Activated naive CD4-positive, alpha-beta T cell treated with anti-CD3 and anti-CD28 coated beads, Interleukin-2, amount 50 U/mL, for 16 hours (primary cell): Measurements from ENCODE around the gene MCF2L.

Source experiments
- DNase-seq: peaks from one replicate; pipeline ENCODE4 v3.0.0-alpha.2; 2020

MCF2L gene

DNA sequence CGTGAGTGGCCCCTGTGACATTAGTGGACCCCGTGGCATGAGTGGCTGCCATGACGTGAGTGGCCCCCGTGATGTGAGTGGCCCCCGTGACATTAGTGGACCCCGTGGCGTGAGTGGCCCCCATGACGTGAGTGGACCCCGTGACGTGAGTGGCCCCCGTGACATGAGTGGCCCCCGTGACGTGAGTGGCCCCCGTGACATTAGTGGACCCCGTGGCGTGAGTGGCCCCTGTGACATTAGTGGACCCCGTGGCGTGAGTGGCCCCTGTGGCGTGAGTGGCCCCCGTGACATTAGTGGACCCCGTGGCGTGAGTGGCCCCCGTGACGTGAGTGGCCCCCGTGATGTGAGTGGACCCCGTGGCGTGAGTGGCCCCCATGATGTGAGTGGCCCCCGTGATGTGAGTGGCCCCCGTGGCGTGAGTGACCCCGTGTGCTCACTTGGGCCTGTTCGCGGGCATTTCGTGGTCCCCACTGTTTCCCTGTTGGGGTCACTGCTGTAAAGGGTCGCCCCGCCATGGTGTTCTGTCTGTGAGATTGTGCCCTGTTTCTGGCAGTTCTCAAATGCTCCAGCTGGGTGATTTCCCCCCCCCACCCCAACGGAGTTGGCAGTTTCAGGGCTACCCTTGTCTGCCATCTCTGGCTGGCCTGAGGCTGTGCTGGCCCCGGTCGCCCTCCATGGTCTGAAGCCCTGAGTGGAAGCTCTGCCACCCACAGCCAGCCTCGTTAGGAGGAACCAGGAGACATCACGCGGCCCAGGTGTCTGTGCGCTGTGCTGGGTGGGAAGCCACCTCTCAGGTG, 64.2 kb downstream of the MCF2L start:
- no peak for DNase-seq

DNA sequence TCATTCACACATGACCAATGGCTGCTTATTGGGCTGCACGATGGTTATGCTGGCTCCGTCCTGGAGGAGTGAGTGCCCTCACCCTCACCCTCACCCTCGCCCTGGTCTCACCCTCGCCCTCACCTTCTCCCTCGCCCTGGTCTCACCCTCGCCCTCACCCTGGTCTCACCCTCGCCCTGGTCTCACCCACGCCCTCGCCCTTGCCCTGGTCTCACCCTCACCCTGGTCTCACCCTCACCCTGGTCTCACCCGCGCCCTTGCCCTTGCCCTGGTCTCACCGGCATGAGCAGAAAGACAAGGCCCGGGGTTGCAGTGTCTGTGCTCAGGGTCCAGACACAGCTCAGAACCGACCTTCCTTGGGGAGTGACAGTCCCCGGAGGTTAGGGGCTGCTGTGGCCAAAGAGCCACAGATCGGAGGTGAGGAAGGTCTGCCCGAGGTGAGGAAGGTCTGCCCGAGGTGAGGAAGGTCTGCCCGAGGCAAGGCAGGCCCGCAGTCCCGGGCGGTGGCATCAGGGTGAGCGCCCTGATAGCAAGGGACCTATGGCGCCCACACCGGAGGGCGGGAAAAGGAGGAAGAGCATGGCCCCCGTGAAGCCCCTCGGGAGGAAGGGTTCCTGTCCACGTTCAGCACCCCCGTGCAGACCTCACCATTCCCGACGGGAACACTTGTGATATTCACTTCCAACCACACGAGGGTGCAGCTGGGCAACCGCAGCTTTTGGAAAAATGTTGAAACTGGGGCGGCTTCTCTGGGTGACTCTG, 65.6 kb downstream of the MCF2L start:
- no peak for DNase-seq

DNA sequence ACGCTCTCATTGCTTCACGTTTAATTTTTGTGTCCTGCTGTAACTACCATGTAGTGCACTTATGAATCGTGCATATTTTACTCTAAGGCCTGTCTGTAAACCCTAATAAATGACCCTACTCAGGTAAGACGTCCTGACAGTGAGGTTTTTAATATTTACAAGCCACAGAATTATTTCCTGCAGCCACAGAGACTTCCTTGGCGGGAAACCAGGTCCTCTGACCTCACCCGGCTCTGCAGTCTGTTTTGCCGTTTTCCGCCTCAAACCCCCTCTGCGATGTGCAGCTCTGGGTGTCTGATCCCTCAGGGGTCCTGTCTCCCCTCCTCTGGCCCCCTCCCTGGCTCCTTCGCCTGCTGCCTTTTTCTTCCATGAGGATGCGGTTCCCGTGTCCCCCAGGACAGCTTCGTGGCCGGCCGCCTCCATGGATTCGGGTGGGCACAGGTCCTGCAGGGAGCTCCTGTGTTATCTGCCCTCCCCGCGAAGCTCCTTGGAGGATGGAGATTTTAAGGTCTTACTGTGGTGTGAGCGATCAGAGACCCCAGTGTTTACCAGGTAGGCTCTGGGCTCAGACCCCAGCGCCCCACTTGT, 66.3 kb downstream of the MCF2L start:
- no peak for DNase-seq

DNA sequence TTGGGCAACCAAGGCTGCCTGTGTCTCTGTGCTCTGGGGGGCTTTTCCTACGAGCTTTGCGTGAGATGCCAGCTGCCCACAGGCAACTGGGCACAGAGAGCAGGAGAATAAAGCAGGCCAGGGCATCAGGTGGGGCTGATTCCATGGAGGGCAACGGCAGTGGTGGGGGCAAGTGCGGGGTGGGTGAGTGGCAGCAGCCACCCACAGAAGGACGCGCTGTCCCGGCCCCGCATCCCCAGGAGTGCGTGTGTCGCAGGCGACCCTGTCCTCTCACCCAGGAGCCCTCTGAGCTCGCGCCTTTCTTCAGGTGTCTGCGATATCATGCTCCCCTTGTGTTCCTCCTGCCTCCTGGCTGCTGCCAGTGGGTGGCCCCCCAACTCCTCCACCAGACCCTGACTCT, 67.4 kb downstream of the MCF2L start:
- no peak for DNase-seq

DNA sequence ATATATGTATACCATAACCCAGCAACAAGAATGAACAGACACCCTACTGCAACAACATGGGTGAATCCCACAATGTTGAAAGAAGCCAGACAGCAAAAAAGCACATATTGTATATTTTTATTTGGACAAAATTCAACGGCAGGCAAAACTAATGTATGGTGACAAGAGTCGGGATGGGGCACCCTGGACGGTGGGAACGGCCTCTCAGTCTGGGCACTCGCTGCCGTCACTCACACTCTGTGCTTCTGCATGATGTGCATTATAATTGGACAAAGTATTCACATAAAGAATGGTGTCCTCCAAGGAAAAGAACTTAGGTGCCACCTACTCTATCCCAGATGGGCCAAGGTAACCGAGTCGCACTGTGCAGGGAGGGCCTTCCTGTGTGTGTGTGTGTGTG, 71.0 kb downstream of the MCF2L start:
- DNase-seq, result no peak

DNA sequence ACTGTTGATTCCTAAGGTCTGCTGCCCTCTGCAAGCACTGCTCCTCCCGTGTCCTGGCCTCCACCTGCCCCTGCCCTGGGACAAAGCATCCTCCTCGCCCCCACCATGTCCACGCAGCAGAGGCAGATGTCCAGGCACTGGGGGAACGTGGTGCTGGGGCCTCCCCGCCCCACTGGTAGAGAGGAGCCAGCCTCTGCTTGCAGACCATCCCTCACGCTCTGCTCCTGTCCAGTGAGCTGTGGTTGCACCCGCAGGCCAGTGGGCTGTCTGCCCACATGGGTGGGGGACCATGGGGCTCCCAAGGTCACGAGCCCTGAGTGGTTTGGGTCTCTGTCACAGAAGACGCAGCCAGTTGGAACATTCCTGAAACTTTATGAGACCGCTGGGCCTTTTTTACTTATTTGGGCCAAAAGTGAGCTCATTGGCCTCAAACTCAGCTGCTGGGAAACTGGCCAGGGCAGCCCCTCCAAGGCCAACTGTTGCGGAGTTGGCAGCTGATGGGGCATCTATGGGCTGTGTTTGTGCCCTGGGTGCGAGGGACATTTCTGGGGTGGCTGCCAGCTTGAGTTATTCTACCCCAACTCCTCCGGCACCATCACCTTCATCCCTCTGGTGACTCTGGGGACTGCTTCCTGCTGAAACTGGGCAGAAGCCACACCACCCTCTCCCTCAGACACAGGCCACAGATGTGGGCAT, 71.7 kb downstream of the MCF2L start:
- no peak for DNase-seq

DNA sequence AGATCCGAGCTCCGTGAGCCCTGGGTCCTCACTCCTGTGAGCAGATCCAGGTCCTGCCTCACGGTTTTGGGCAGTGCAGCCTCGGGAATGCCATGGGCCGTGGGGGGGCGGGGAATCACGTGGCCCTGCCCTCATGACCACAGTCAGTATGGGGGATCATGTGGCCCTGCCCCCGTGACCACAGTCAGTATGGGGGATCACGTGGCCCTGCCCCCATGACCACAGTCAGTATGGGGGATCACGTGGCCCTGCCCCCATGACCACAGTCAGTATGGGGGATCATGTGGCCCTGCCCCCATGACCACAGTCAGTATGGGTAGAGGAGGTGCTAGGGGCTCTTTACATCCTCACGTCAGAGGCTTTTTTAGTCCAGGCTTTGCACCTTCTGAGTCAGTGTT, 72.3 kb downstream of the MCF2L start:
- DNase-seq, result no peak

DNA sequence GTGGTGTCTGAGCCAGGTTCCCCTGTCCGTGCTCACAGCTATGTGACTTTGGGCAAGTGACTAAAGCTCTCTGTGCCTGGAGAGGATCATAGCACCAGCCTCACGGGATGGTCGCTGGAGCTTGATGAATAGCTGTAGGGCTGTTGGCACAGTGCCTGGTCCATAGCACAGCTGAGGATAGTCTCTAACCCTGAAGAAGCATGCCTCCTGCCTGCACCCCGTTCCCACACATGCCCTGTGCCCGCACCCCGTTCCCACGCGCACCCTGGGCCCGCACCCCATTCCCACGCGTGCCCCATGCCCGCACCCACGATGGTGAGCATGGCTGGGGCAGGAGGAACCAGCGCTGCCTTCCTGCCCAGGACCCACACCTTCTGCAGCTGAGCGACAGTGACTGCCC, 72.9 kb downstream of the MCF2L start:
- DNase-seq, result no peak

DNA sequence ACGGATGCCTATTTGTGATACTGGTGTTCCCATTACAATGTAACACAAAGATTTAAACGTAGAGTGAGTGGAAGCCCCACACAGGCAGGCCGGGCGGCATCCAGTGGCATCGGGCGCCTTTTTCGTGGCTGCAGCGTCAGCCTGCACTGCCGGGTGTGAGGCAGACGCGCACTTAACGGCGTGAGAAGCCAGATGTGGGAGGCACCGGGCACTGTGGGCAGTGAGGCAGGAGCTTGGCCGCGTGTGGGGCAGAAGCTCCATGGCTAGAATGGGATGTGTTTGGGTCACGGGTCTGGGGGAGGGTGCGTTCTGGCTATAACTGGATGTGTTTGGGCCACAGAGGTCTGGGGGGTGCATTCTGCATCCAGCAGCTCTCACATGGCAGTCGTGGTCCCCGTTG, 73.4 kb downstream of the MCF2L start:
- no peak for DNase-seq

DNA sequence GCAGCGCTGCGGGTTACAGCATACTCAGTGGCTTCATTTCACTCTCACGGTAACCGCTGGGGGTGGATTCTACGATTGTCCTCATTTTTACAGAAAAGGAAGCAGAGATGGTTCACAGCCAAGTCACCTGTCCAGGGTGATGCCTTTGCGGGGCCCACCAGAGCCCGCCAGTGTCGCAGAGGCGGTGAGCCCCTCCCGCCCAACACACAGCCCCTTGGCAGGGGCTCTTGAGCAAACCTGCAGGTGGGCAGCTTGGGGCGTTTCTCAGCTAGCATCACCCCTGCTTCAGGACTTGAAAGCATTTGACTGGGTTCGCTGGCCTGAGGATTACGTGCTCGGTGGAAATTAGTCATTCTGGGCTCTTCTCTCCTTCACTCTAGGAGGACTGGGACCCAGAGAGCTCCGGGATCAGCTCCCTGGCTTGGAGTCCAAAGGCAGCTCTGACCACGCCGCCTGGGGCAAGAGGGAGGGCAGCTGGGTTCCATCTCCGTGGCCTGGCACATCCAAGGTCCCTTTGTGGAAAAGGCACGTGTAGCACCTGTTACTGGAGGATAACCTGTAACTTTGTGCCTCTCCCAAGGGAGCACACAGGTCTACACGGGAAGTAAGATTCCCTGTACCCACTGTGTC, 74.1 kb downstream of the MCF2L start:
- no peak for DNase-seq

DNA sequence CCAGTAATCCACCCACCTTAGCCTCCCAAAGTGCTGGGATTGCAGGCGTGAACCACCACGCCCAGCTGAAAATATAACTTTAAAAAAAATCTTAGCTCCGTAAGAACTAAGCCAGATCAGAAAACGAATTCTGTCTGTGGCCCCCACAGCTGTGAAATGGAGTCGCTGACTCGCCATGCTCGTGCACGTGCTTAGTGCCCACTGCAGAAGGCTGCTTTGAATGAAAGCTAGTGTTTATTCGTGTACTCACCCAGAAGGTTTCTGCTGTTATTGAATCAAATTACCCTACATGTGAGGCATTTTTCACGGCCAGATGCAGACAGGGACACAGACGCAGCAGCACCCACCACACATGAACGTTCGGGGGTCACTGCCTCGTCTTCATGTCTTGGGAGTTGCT, 74.9 kb downstream of the MCF2L start:
- no peak for DNase-seq

DNA sequence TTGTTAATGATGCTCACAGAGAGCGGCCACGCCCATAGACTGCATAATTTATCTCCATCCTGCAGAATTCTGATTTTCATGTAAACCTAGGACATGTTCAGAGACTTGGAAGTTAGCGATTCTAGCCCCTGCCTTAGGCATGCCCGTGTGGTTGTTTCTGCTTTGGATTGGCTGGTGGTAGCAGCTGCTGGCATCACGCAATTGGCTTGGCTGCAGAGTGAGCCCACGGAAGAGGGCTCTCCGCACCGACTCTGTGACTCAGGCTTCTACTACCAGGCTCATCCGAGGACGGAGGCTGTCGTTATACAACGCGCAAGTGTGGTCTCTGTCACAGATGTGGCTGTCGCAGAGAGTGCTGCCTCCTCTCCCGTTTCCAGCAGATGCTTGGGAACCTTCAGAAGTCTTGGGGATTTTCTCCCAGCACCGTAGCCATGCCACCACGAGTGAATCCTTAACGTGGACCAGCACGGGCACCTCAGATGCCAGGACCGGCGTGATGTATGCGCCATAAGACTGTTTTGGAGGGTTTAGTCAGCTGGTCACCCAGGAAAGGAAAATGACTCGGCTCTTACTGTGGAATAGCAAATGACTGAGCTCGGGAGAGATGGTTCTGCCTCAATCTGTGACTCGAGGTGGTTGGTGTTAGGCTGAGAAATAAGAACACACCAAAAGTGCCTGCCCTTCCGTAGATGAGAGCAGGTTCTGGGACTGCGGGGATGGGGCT, 75.5 kb downstream of the MCF2L start:
- no peak for DNase-seq

DNA sequence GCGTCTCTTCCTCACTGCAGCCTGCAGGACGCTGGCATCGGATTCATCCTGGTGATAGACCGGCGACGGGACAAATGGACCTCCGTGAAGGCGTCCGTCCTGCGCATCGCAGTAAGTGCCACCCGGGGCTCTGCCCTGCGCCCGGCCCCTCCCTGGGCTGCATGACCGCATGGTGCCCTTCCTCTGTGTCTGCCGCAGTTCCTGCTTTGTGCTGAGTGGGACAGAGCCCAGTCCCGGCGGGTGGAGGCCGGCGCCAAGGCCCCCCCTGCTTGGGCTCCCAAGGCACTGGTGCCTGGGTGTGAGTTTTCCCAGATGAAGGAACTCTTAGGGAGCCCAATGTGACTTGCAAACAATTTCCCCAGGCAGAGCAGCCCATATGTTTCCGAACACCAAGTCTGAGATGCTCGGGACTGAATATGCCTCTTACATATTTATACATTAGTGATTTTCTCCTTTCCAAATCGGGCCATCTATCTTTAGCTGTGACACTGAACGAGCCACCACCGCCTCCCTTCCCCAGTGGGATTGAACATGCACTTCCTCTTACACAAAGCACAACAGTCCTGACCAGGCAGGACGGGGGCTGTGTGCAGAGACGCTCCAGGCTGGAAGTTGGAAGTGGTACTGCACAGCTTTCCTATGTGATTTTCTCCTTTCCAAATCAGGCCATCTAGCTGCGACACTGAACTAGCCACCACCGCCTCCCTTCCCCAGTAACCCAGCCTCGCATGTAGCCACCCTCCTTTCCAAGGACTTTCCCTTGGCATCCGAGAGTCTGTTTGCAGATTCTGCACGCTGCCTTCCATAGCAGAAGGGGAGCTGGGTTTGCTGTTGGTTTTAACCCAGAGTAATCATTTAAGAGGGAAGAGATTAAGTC, 76.5 kb downstream of the MCF2L start:
- no peak for DNase-seq

DNA sequence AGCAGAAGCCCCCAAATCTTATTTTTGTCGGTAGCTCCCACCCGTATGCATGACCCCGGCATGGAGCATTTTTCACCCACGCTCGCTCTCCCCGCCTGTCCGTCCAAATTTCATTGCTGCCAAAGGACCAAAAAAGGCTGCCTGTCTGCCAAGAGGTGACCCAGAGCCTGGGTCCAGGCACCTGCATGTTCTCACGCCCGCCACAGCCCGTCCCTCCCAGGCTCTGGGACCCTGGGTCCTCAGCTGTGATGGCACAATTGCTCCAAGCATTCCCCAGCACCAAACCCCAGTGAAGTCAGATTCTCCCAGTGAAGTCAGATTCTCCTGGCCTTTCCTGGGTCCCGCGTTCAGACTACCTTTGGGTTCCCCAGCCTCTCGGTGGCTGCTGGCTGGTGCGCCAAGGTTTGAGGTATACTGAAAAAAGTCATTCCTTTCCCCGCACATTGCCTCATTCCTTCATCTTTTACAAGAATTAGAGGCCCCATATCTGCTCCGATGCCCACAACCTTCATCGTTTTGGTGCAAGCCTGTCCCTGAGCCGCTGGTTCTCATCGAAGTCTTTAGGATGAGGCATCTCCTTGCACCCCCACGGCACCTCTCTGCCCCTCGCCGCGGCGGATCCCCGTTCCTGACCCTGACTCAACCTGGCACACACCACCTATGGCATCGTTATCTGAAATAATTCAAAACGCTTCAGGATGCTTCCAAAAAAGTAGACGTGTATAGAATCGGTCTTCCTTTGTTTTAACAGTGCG, 77.3 kb downstream of the MCF2L start:
- no peak for DNase-seq

DNA sequence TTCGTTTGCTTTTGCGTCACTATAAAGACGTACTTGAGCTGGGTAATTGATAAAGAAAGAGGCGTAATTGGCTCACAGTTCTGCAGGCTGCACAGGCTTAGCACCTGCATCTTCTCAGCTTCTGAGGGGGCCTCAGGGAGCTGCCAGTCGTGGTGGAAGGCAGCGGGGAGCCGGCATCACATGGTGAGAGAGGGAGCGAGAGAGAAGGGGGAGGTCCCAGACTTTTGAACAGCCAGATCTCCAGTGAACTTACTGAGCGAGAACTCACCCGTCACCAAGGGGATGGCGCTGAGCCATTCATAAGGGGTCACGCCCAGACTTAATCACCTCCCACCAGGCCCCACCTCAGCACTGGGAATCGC, 77.8 kb downstream of the MCF2L start:
- no peak for DNase-seq

DNA sequence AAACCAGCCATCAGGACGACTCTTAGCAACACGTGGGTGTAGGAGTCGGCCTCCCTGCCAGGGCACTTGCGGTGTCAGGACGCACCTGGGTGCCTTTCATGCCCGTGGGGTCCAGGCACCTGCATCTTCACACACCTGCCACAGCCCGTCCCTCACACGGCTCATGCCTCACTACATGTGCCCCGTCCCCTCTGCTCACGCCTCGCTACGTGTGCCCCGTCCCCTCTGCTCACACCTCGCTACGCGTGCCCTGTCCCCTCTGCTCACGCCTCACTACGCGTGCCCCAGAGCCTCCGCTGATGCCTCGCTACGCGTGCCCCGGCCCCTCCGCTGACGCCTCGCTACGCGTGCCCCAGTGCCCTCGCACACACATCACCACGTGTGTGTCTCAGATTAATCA, 78.6 kb downstream of the MCF2L start:
- DNase-seq, result no peak

DNA sequence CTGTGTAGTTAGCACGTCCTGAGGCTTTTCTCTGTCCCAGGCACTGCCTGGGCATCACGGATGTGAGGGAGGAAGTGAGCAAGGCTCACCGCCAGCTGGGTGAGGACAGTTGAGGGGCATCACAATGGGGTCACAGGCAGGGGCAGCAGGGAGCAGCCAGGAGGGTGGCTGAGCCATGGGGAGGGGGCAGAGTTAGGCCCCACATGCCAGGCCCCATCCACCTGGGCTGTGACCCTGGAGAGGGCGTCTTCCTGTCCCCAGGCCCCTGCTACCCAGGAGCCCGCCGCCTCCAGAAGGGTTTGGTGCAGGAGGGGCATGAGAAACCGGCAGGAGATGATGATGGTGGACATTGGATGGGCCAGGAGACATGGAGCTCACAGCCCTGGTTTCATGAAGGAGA, 79.8 kb downstream of the MCF2L start:
- DNase-seq, result no peak

DNA sequence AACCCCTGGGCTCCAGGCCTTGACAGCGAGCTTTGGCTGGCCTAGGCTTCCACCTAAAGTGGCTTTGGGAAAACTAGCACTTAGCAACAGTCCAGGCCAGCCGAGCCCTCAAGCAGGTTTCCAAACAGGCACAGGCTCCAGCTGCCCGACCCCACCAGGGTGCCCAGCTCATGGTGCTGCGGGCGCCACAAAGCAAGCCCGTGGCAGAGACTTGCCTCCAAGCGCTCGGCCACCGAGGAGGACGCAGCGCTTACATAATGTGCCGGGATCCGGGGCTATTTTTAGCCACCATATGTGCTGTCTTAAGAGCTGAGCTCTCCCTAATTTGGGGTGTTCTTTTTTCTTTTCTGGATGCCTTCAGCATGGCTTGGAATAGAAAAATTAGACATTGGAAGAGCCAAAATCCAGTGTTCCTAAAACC, 80.5 kb downstream of the MCF2L start:
- DNase-seq, result no peak

DNA sequence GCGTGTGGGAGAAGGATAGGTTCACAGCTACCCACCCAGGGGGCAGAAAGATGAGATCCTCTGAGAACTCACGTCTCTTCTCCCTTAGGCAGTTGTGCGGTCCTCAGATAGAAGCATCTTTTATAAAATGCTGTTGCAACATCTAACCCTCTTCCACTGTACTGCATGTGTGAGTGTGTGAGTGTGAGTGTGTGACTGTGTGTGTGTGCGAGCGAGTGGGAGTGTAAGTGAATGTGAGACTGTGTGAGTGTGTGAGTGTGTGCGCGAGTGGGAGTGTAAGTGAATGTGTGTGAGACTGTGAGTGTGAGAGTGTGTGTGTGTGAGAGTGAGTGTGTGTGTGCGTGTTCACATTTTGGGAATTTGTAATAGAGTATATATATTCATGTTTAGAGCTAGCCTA, 81.0 kb downstream of the MCF2L start:
- no peak for DNase-seq

DNA sequence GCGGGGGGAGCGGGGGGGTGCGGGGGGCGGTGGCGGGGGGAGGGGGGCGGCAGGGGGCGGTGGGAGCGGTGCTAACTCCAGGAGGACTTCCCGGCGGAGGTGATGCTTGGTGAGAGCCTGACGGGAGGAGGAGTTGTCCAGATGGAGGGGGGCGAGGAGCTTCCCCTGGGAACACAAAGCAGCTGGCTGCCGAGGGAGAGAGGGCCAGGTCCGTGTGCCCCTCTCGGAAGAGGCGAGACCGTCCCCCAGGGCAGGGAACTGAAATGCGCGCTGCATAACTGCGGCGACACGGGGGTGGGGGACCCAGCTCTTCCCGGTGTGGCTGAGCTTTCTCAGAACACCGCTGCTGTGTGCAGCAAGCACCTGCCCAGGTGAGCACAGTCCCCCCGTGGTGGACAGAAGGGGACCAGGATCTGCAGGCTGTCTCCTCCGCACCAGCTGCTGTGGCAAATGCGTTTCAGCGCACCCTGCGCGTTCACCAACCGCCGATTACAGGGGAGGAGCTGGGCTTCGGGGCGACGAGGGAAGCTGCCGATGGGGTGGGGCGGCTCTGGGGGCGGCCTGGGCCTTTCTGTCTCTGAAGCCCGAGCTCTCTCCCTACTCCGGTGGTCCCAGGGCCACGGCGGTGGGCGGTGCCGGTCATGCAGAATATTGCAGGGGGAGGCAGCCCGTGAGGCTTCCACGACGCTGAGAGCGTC, 81.9 kb downstream of the MCF2L start:
- no peak for DNase-seq
